Testis (tissue), 3 donors: ENCODE data around the gene NEUROG1. TPM values are rescaled to one million over a fixed set of nuclear protein-coding genes. Genes with fewer than 3 reads are reported as not detected.

Experiments used
- DNase-seq: peaks from one replicate; pipeline ENCODE4 v3.0.0-alpha.2; 2019
- H3K27ac ChIP-seq, 2 donors: fragments of 200-600 bp; sonication (generic); one replicate each; pipeline ENCODE4 v1.5.1; 2019
- H3K27me3 ChIP-seq: fragments of 200-600 bp; sonication (generic); one replicate; pipeline ENCODE4 v1.5.1; 2019
- H3K36me3 ChIP-seq: fragments of 200-600 bp; sonication (generic); one replicate; pipeline ENCODE4 v1.5.1; 2017; ENCODE audit warnings: low read depth; ENCODE audit errors: missing control alignments
- H3K4me1 ChIP-seq: fragments of 200-600 bp; sonication (generic); one replicate; pipeline ENCODE4 v1.5.1; 2019
- H3K4me3 ChIP-seq, 2 donors: fragments of 200-600 bp; sonication (generic); one replicate each; pipeline ENCODE4 v1.5.1; 2017 to 2019
- H3K9me3 ChIP-seq: fragments of 200-600 bp; sonication (generic); one replicate; pipeline ENCODE4 v1.5.1; 2017
- CTCF ChIP-seq, 3 experiments: fragments of 450-650 bp in 2 of 3; fragments of 200-600 bp in 1 of 3; sonication (generic) in 1 of 3; IDR thresholded peaks; one replicate each; pipeline ENCODE4 v1.5.1; 2016 to 2019; ENCODE audit warnings: antibody characterized with exemption in 3 of 3, mild to moderate bottlenecking in 2 of 3, moderate library complexity in 1 of 3
- POLR2A ChIP-seq: fragments of 450-650 bp; IDR thresholded peaks from one replicate; pipeline ENCODE4 v1.6.1; 2017; ENCODE audit warnings: antibody characterized with exemption, mild to moderate bottlenecking, moderate library complexity
- WGBS, 2 donors: methylation state at CpG; one replicate each; pipeline ENCODE4 v1.1.5; 2018; 5-methylcytosine and 5-hydroxymethylcytosine counted together
- intact Hi-C: fragments of 100-400 bp; cut with DNase I; formaldehyde crosslinking; loops from one replicate; pipeline ENCODE4 v1.15.1; 2023; ENCODE audit warnings: low total_unique reads
- polyA plus RNA-seq: library from polyadenylated mRNA; stranded (reverse); fragments of 350-450 nt; fragmentation: Illumina TruSeq; extraction: RNeasy Lipid Tissue Mini Kit (QIAGEN cat#74804); gene quantifications from one replicate; pipeline ENCODE4 v1.2.3, GENCODE V29; 2014; ENCODE audit warnings: low read depth, low replicate concordance; ENCODE audit not compliant: insufficient read depth
- total RNA-seq, 2 donors: library from RNA; depleted of rRNA; stranded (reverse); fragments of >200 nt; gene quantifications; one replicate each; pipeline ENCODE4 v1.2.3, GENCODE V29; 2016

Gene NEUROG1
- total and polyA plus RNA-seq, 3 donors from 2014 or later: not detected

GRCh38 chr5:135511761-135512575, 23.8 kb downstream of the NEUROG1 start:
- no peak for DNase-seq

GRCh38 chr5:135509995-135510394, 25.8 kb downstream of the NEUROG1 start:
- WGBS, 2 donors: 80 to 81% methylated on average over 6 of the region's 6 CpGs
- Histone ChIP-seq H3K27me3 (no peaks in the 10 kb centered on the region), H3K4me3 (no peak overlapping the region), H3K27ac (no peak overlapping the region), H3K36me3 (no peaks in the 10 kb centered on the region), H3K4me1 (no peaks in the 10 kb centered on the region), H3K9me3 (no peaks in the 10 kb centered on the region)
- intact Hi-C loops: no loop called here
- DNase-seq: no peak
- TF ChIP-seq CTCF (IDR thresholded peaks at IDR 0.05) (no peak), POLR2A (no peak)

More at GRCh38 chr5:135511761-135512575, 23.8 kb downstream of the NEUROG1 start:
- Histone ChIP-seq H3K27me3 (no peaks in the 10 kb centered on the region), H3K9me3 (no peaks in the 10 kb centered on the region), H3K36me3 (no peaks in the 10 kb centered on the region), H3K4me3 (no peak overlapping the region), H3K4me1 (no peaks in the 10 kb centered on the region), H3K27ac (no peak overlapping the region)
- WGBS, 2 donors: 47 to 55% methylated on average over 1 of the region's 1 CpG
- intact Hi-C loops: no loop called here
- no peak for TF ChIP-seq CTCF (IDR thresholded peaks at IDR 0.05)
- TF ChIP-seq POLR2A: no peak

DNA sequence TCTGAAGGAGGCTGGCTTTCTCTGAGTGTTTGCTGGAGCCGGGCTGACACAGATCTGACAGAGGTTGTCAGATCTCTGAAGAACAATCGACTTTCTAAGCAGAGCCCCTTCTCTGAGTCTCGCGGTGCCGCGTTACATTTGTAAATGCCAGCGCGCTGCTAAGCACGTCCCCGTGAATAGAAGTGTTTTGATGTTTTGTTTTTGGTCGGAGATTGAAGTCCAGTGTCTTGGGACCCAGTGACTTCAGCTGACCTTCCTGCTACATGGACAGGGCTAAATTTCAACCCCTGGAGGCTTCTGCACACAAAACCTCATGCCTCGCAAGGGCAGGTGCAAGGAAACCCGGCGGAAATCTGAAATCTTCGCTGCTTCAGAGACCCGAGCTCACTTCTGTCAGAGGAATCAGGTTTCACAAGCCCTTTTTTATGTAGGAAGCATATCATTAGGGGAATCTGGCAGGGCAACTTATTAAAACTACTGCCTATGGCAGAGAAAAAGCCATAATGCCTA, 27.2 kb downstream of the NEUROG1 start:
- H3K27me3 ChIP-seq: no peaks in the 10 kb centered on the region
- H3K36me3 ChIP-seq: no peaks in the 10 kb centered on the region
- WGBS, 2 donors: 3 to 8% methylated on average over 14 to 16 of the region's 16 CpGs
- H3K4me1 ChIP-seq: no peaks in the 10 kb centered on the region
- no peak overlapping the region for H3K4me3 ChIP-seq
- no peak overlapping the region for H3K27ac ChIP-seq
- intact Hi-C loops: no loop called here
- no peak for TF ChIP-seq POLR2A
- no peak for TF ChIP-seq CTCF (IDR thresholded peaks at IDR 0.05)
- no peaks in the 10 kb centered on the region for H3K9me3 ChIP-seq
- no peak for DNase-seq

GRCh38 chr5:135505973-135506372, 29.8 kb downstream of the NEUROG1 start:
- H3K9me3 ChIP-seq: no peaks in the 10 kb centered on the region
- H3K4me3 ChIP-seq: no peak overlapping the region
- 42 to 56% methylated on average over 2 of the region's 2 CpGs for WGBS, 2 donors
- H3K27ac ChIP-seq: no peak overlapping the region
- DNase-seq: no peak
- H3K4me1 ChIP-seq: no peaks in the 10 kb centered on the region
- H3K27me3 ChIP-seq: no peaks in the 10 kb centered on the region
- intact Hi-C loops: no loop called here
- TF ChIP-seq POLR2A (no peak), CTCF (IDR thresholded peaks at IDR 0.05) (no peak)
- no peaks in the 10 kb centered on the region for H3K36me3 ChIP-seq
